HG03095 (cell line): ENCODE results near the gene SAMD1.
"Not testable (repeated sequence)": the region's sequence is repeated elsewhere in the genome, so short reads cannot be mapped to it uniquely, and the experiment has no call there.

ENCODE experiments used
- ATAC-seq: cut with Tn5 transposase; IDR thresholded peaks from one replicate; pipeline ENCODE4 v1.9.1; 2021; ENCODE audit warnings: moderate library complexity; ENCODE audit not compliant: unreplicated experiment

SAMD1 gene

DNA sequence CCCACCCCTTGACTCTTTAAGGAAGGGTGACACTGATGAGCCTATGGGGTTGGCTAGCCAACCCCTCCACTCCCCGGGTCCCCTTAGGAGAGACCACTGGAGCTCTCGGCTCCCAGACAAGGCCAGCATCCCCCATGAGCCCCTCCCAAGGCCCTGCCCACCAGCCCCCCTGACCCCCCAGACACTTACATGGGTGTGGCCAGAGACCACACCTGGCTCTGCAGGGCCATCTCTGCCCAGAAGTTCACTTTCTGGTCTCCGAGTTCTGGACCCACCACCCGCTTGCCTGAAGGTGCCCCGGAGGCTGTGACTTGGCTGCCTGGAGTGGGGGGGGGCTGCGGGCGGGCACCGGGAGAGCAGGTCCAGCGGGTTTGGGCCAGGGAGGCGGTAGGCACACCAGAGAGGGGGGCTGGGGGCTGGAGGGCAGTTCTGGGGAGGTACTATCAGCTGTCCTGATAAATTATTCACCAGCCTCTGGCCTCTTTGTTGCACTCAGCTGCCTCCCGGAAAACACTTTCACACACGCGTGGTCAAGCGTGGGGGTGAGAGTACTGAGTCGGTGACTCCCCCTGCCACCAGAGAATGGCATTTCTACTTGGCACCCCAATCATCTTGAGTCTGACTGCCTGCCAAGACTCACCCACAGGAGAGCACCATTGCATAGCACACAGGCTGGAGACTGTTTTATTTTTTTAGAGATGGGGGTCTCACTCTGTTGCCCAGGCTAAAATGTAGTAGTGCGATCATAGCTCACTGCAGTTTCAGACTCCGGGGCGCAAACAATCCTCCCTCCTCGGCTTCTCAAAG, 28.6 kb downstream of the SAMD1 start, which contains the start of gene PALM3:
TSS of gene PALM3 (minus strand) at position 326 of the 807 bp plus-strand sequence. CDS start at position 230, 96 bp downstream.
- ATAC-seq: no peak

GRCh38 chr19:14061081-14061749, 29.3 kb downstream of the SAMD1 start:
- no peak for ATAC-seq

GRCh38 chr19:14059652-14060155, 30.8 kb downstream of the SAMD1 start:
- no peak for ATAC-seq

GRCh38 chr19:14059093-14059480, 31.5 kb downstream of the SAMD1 start:
- ATAC-seq: no peak

DNA sequence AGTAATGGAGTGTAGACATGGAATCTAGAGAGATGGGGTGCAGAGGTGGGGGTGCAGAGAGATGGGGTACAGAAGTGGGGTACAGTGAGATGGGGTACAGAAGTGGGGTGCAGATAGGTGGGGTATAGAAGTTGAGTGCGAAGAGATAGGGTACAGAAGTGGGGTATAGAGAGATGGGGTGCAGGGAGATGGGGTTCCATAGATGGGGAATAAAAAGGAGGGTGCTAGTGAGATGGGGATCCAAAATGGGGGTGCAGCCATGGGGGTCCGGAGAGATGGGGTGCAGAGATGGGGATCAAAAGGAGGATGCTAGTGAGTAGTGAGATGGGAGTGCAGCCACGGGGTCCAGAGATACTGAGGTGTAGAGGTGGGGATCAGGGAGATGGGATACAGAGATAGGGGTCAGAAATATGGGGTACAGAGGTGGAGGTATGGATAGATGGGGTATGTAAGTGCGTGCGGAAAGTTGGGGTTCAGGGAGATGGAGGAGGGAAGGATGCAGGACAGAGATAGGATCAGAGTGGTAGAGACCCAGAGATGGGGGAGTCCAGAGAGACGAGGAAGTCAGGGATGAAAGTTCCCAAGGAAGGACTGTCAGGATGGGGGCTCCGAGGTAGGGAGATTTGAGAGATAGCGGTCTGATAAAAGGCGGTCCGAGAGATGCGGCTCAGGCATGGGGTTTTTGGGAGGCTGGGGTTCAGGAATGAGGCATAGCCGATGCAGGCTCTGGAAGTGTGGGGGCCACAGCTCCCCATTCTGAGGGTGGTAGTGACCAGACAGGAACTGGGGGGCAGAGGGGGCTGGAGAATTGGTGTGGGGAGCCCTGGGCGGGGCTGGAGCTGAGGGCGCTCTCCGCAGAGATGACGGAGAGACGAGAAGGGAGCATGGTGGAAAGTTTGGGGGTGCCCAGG, 32.1 kb downstream of the SAMD1 start:
- no peak for ATAC-seq

DNA sequence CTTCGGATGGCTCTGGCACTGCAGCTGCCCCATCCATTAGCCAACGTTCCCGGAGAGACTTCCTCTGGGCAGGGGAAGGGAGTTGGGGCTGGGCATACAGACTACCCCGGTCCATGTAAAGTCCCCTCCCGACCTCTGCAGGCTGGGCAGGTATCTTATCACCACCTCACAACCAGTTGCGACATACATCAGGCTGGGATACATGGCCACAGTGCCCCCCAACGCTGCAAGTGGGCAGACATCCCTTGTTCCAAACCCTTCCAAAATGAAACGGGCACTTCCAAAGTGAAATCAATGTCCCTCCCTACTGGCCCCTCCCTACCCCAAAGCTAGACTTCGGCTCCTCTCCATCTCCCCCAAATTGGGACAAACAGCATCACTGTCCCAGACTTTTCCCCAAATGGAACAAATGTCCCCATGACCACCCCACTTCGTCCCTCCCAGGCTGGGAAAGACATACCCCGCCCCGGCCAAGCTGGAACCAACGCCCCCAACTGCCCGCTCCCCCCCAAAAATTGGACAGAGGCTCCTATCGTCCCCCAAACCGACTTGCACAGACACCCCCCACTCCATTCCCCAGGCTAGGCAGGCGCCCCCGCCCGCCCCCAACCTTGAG, 33.7 kb downstream of the SAMD1 start:
- ATAC-seq: no peak

DNA sequence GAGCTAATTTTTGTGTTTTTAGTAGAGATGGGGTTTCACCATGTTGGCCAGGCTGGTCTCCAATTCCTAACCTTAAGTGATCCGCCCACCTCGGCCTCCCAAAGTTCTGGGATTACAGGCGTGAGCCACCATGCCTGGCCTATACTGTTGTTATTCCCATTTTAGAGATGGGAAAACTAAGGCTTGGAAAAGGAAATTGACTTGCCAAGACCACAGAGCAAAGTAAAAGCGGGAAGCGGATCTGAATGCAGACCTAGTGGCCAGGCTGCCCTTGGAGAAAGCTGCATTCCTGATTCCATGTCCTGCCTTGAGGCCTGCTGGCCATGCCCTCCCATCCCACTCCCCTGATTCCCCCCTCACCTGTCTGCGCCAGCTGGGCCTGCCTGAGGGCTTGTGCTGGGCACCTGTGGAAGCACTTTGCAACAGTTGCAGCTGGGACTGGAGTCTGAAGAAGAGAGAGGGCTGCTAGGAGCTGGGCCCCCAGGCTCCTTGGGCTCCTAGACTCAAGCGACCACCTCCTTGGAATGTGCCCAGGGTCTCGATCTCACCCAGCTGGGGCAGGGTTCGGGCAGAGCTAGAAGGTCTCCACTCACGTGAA, 34.4 kb downstream of the SAMD1 start:
- ATAC-seq: no peak

DNA sequence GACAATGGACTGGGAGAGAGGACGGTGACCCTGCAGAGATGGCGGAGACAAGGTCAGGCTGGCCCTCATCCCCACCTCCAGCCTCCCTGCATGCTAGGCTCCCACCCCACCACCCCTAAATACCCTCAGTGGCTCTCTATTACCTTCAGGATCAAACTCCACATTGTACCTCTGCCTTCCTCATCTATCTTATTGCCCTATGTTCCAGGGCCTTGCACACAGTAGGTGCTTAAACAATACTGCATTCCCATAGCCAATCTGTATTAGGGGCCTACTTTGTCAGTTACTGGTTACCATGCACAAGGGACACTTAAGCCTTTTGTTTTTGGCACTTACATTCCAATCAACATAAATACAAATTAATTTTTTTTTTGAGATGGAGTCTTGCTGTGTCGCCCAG, 35.2 kb downstream of the SAMD1 start:
- no peak for ATAC-seq

- ATAC-seq: no peak
These were observed 35.8 kb downstream of the SAMD1 start for GRCh38 chr19:14054721-14055120.

GRCh38 chr19:14054099-14054498, 36.5 kb downstream of the SAMD1 start:
- no peak for ATAC-seq

DNA sequence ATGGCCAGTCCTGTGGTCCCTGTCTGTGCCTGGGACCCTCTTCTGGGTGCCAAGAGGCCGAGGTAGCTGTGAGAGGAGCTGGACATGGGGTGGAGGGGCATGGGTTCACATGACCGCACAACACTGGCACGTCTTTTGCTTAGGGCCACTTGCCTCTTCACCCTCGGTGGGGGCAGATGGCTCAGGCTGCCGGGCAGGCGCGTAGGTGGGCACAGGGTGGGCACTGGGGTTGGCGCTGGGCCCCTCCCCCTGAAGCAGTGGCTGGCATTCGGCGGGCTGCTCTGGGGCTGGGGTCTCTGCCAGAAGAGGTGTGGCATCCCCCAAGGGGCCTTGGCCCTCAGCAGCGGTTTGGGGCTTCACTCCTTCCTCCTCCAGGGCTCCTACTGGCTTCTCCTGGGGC, 37.1 kb downstream of the SAMD1 start:
- ATAC-seq: no peak

GRCh38 chr19:14053032-14053431, 37.5 kb downstream of the SAMD1 start:
- ATAC-seq: no peak

DNA sequence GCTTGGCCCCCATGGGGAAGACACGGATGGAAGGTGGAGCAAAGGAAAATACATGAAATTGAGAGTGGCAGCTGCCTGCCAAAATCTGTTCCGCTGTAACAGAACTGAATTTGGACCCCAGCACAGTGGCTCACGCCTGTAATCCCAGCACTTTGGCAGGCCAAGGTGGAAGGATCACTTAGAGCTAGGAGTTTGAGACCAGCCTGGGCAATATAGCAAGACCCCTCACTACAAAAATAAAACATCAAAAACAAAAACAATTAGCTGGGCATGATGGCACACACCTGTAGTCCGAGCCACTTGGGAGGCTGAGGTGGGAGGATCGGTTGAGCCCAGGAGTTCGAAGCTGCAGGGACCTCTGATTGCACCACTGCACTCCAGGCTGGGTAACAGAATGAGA, 38.1 kb downstream of the SAMD1 start:
- ATAC-seq: no peak

DNA sequence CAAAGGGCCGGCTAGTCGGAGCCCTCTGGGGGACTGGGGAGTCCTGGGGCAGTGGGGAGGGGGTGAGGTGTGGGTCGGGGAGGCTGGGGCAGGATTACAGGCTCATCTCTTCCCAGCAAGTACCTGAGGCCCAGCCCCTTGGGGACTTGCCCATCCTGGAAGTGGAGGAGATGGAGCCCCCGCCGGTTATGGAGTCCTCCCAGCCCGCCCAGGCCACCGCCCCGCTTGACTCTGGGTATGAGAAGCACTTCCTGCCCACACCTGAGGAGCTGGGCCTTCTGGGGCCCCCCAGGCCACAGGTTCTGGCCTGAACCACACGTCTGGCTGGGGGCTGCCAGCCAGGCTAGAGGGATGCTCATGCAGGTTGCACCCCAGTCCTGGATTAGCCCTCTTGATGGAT, 38.6 kb downstream of the SAMD1 start:
- ATAC-seq: no peak

DNA sequence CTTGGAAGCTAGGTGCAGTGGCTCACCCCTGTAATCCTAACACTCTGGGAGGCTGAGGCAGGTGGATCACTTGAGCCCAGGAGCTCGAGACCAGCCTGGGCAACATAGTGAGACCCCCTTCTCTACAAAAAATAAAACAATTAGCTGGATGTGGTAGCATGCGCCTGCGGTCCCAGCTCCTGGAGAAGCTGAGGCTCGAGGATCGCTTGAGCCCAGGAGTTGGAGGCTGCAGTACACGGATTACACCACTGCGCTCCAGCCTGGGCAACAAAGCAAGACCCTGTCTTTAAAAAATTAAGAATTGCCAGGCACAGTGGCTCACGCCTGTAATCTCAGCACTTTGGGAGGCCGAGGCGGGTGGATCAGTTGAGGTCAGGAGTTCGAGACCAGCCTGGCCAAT, 39.6 kb downstream of the SAMD1 start:
- not testable (repeated sequence) for ATAC-seq

DNA sequence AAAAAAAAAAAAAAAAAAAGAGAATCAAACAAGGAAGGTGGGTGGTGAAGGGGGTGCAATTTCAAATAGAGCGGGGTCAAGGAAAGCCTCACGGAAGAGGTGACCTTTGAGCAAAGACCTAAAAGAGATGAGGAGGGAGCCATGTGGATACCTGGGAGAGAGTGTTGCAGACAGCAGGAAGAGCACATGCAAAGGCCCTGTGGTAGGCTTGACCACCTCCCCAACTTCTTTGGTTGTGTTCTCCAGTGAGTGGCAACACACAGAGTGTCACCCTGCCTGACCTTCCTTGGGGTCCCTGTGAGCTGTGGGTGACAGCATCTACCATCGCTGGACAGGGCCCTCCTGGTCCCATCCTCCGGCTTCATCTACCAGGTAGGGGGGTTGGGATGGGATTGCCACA, 40.0 kb downstream of the SAMD1 start:
- no peak for ATAC-seq

DNA sequence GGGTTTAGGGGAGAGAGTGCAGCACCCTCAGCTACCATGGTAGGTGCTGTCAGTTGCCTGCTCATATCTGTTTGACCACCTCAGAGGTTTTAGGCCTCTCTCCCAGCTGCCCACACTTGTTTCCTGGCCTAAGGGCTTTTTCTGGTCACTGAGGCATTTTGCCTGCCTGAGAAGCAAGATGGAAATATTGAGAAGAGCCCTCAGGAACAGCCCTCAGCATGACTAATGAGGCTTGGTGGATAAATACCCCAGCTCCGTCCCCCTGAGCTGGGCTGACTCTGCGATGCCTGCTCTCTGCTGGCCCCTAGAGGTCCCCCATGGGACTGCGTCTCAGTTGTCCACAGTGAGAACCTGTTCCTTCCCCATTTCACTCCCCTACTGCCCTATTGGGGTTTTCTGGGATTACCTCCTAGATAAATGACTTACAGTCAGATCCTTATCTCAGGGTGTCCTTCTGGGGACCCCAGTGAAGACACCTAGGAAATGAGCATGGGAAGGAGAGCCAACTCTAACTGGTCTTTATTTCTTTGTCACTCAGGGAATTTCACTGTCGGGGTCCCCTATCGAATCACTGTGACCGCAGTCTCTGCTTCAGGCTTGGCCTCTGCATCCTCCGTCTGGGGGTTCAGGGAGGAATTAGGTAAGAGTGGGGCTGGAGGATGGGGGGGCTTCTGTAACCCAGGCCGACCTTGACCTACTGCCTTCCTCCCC, 42.0 kb downstream of the SAMD1 start:
- ATAC-seq: no peak

- not testable (repeated sequence) for ATAC-seq
These were observed 42.7 kb downstream of the SAMD1 start for GRCh38 chr19:14047866-14048265.
